Measurements from ENCODE around the gene RECQL5.

RECQL5 gene

GRCh38 chr17:75693500-75694481, 26.8 kb upstream of the RECQL5 start:
- no peak overlapping the region for H3K4me3 ChIP-seq (ENCODE audit: low read length)
- TF ChIP-seq CTCF (conservative IDR thresholded peaks at IDR 0.05; ENCODE audit: low read depth, low read length): peak; percentile 33
- peak; percentile 94 for DNase-seq (ENCODE audit: low read depth)

- no peak for TF ChIP-seq CTCF (conservative IDR thresholded peaks at IDR 0.05; ENCODE audit: low read depth, low read length)
- DNase-seq (ENCODE audit: low read depth): no peak
- H3K4me3 ChIP-seq (ENCODE audit: low read length): no peak overlapping the region
Measured at GRCh38 chr17:75692976-75693375, 26.0 kb upstream of the RECQL5 start.

- no peak for TF ChIP-seq CTCF (conservative IDR thresholded peaks at IDR 0.05; ENCODE audit: low read depth, low read length)
- no peak overlapping the region for H3K4me3 ChIP-seq (ENCODE audit: low read length)
- DNase-seq (ENCODE audit: low read depth): no peak
Measured at GRCh38 chr17:75691801-75692626, 25.1 kb upstream of the RECQL5 start.

GRCh38 chr17:75691371-75691791, 24.4 kb upstream of the RECQL5 start:
- no peak for DNase-seq (ENCODE audit: low read depth)
- H3K4me3 ChIP-seq (ENCODE audit: low read length): no peak overlapping the region
- no peak for TF ChIP-seq CTCF (conservative IDR thresholded peaks at IDR 0.05; ENCODE audit: low read depth, low read length)

- no peak for DNase-seq (ENCODE audit: low read depth)
- no peak overlapping the region for H3K4me3 ChIP-seq (ENCODE audit: low read length)
- no peak for TF ChIP-seq CTCF (conservative IDR thresholded peaks at IDR 0.05; ENCODE audit: low read depth, low read length)
Measured at GRCh38 chr17:75689441-75689873, 22.5 kb upstream of the RECQL5 start.

- peak; percentile 86 for DNase-seq (ENCODE audit: low read depth)
- no peak overlapping the region for H3K4me3 ChIP-seq (ENCODE audit: low read length)
- no peak for TF ChIP-seq CTCF (conservative IDR thresholded peaks at IDR 0.05; ENCODE audit: low read depth, low read length)
Measured at GRCh38 chr17:75688209-75688825, 21.4 kb upstream of the RECQL5 start.
